ENCODE data around the gene ZNF282. TPM values are rescaled to one million over a fixed set of nuclear protein-coding genes. Genes with fewer than 3 reads are reported as not detected.
"Not testable (repeated sequence)": the region's sequence is repeated elsewhere in the genome, so short reads cannot be mapped to it uniquely, and the experiment has no call there.

ZNF282 gene
- total and polyA plus RNA-seq, 4 donors, result 5.3 to 21.4 (median 12.2) TPM

DNA sequence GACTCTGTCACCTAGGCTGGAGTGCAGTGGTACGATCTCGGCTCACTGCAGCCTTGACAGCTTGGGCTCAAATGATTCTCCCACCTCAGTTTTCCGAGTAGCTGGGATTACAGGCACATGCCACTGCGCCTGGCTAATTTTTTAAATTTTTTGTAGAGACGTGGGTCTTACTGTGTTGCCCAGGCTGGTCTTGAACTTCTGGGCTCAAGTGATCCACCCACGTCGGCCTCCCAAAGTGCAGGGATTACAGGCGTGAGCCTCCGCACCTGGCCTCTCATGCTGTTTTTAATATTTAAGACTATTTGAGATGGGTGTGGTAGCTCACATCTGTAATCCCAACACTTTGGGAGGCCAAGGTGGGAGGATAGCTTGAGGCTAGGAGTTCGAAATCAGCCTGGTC lies 56.2 kb downstream of the ZNF282 start:
- intact Hi-C loops (cut with DNase I); DNase-seq; H3K4me1 ChIP-seq (ENCODE audit: control insufficient read depth in 1 of 2, insufficient read depth in 2 of 2, low read length in 2 of 2); H3K27ac ChIP-seq (ENCODE audit: low read depth in 1 of 2, low read length in 2 of 2); H3K9me3 ChIP-seq (ENCODE audit: control insufficient read depth, low read length); ATAC-seq (ENCODE audit: low FRiP score); H3K4me3 ChIP-seq (ENCODE audit: low read length in 2 of 2); H3K27me3 ChIP-seq (ENCODE audit: control insufficient read depth in 1 of 2, insufficient read depth in 2 of 2, low read length in 1 of 2): not testable (repeated sequence)
- H3K36me3 ChIP-seq (ENCODE audit: control insufficient read depth in 1 of 2, insufficient read depth in 2 of 2, low read length in 1 of 2), result peaks cover 3 to 12% of the 10 kb centered on the region in 2 donors
- WGBS, 2 donors, result 95 to 97% methylated on average over 10 of the region's 10 CpGs

- ATAC-seq (ENCODE audit: low FRiP score) (no peak), DNase-seq (no peak)
- peaks cover 3 to 12% of the 10 kb centered on the region in 2 donors for H3K36me3 ChIP-seq (ENCODE audit: control insufficient read depth in 1 of 2, insufficient read depth in 2 of 2, low read length in 1 of 2)
- H3K9me3 ChIP-seq (ENCODE audit: control insufficient read depth, low read length), result no peaks in the 10 kb centered on the region
- no peak overlapping the region for H3K27ac ChIP-seq (ENCODE audit: low read depth in 1 of 2, low read length in 2 of 2)
- WGBS, 2 donors, result 95 to 100% methylated on average over 2 of the region's 2 CpGs
- H3K27me3 ChIP-seq (ENCODE audit: control insufficient read depth in 1 of 2, insufficient read depth in 2 of 2, low read length in 1 of 2), result no peaks in the 10 kb centered on the region
- intact Hi-C loops (cut with DNase I), result no loop called here
- no peak overlapping the region for H3K4me3 ChIP-seq (ENCODE audit: low read length in 2 of 2)
- no peaks in the 10 kb centered on the region for H3K4me1 ChIP-seq (ENCODE audit: control insufficient read depth in 1 of 2, insufficient read depth in 2 of 2, low read length in 2 of 2)
These were observed 57.0 kb downstream of the ZNF282 start for GRCh38 chr7:149252378-149252777.

- H3K4me3 ChIP-seq (ENCODE audit: low read length in 2 of 2), result no peak overlapping the region
- DNase-seq, result no peak
- H3K4me1 ChIP-seq (ENCODE audit: control insufficient read depth in 1 of 2, insufficient read depth in 2 of 2, low read length in 2 of 2), result no peaks in the 10 kb centered on the region
- no peaks in the 10 kb centered on the region for H3K9me3 ChIP-seq (ENCODE audit: control insufficient read depth, low read length)
- ATAC-seq (ENCODE audit: low FRiP score), result peak; percentile 15
- no peak overlapping the region for H3K27ac ChIP-seq (ENCODE audit: low read depth in 1 of 2, low read length in 2 of 2)
- H3K27me3 ChIP-seq (ENCODE audit: control insufficient read depth in 1 of 2, insufficient read depth in 2 of 2, low read length in 1 of 2), result no peaks in the 10 kb centered on the region
- intact Hi-C loops (cut with DNase I), result no loop called here
- 92 to 95% methylated on average over 7 of the region's 7 CpGs for WGBS, 2 donors
- H3K36me3 ChIP-seq (ENCODE audit: control insufficient read depth in 1 of 2, insufficient read depth in 2 of 2, low read length in 1 of 2), result peaks cover 3 to 12% of the 10 kb centered on the region in 2 donors
These were observed 58.3 kb downstream of the ZNF282 start for GRCh38 chr7:149253665-149254064.

DNA sequence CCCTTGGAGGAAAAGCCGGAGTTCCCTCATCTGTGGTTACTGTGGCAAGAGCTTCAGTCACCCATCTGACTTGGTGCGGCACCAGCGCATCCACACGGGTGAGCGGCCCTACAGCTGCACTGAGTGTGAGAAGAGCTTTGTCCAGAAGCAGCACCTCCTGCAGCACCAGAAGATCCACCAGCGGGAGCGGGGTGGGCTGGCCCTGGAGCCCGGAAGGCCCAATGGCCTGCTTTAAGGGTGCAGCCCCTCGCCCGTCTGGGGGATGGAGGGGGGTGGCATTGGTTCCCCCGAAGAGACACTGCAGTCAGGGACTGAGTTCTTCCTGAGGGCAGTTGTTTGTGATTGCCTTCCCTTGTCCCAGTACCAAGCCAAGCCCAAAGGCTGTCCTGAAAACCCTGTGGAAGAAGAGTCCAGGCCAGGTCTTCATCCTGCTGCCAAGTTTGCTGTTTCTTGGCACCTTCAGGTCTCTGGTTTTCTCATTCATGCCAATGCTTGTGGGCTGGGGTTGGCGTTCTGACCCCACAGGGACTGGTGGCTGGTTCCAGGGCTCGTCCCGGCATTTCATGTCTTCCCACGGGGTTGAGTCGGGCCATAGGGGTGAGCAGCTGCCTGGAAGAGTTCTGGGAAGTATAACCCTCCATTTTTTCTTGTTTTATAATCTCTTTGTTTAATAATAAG lies 59.0 kb downstream of the ZNF282 start:
- 87 to 89% methylated on average over 16 of the region's 16 CpGs for WGBS, 2 donors
- intact Hi-C loops (cut with DNase I), result no loop called here
- Histone ChIP-seq H3K4me3 (ENCODE audit: low read length in 2 of 2) (no peak overlapping the region), H3K9me3 (ENCODE audit: control insufficient read depth, low read length) (no peaks in the 10 kb centered on the region), H3K36me3 (ENCODE audit: control insufficient read depth in 1 of 2, insufficient read depth in 2 of 2, low read length in 1 of 2) (peaks cover 3 to 12% of the 10 kb centered on the region in 2 donors), H3K27ac (ENCODE audit: low read depth in 1 of 2, low read length in 2 of 2) (no peak overlapping the region), H3K27me3 (ENCODE audit: control insufficient read depth in 1 of 2, insufficient read depth in 2 of 2, low read length in 1 of 2) (no peaks in the 10 kb centered on the region), H3K4me1 (ENCODE audit: control insufficient read depth in 1 of 2, insufficient read depth in 2 of 2, low read length in 2 of 2) (no peaks in the 10 kb centered on the region)
- DNase-seq, result no peak
- ATAC-seq (ENCODE audit: low FRiP score), result no peak

- ATAC-seq (ENCODE audit: low FRiP score), result no peak
- no peak overlapping the region for H3K27ac ChIP-seq (ENCODE audit: low read depth in 1 of 2, low read length in 2 of 2)
- no peaks in the 10 kb centered on the region for H3K4me1 ChIP-seq (ENCODE audit: control insufficient read depth in 1 of 2, insufficient read depth in 2 of 2, low read length in 2 of 2)
- peaks cover 3 to 12% of the 10 kb centered on the region in 2 donors for H3K36me3 ChIP-seq (ENCODE audit: control insufficient read depth in 1 of 2, insufficient read depth in 2 of 2, low read length in 1 of 2)
- no peaks in the 10 kb centered on the region for H3K27me3 ChIP-seq (ENCODE audit: control insufficient read depth in 1 of 2, insufficient read depth in 2 of 2, low read length in 1 of 2)
- 88 to 89% methylated on average over 5 of the region's 5 CpGs for WGBS, 2 donors
- H3K4me3 ChIP-seq (ENCODE audit: low read length in 2 of 2), result no peak overlapping the region
- no peak for DNase-seq
- intact Hi-C loops (cut with DNase I), result no loop called here
- H3K9me3 ChIP-seq (ENCODE audit: control insufficient read depth, low read length), result no peaks in the 10 kb centered on the region
These were observed 59.8 kb downstream of the ZNF282 start for GRCh38 chr7:149255174-149255573.

GRCh38 chr7:149256568-149256967 lies 61.2 kb downstream of the ZNF282 start:
- Histone ChIP-seq H3K9me3 (ENCODE audit: control insufficient read depth, low read length) (no peaks in the 10 kb centered on the region), H3K27ac (ENCODE audit: low read depth in 1 of 2, low read length in 2 of 2) (no peak overlapping the region), H3K4me1 (ENCODE audit: control insufficient read depth in 1 of 2, insufficient read depth in 2 of 2, low read length in 2 of 2) (no peaks in the 10 kb centered on the region), H3K36me3 (ENCODE audit: control insufficient read depth in 1 of 2, insufficient read depth in 2 of 2, low read length in 1 of 2) (peaks cover 3 to 8% of the 10 kb centered on the region in 2 donors), H3K4me3 (ENCODE audit: low read length in 2 of 2) (no peak overlapping the region), H3K27me3 (ENCODE audit: control insufficient read depth in 1 of 2, insufficient read depth in 2 of 2, low read length in 1 of 2) (no peaks in the 10 kb centered on the region)
- WGBS, 2 donors, result 83 to 87% methylated on average over 4 of the region's 4 CpGs
- DNase-seq, result no peak
- ATAC-seq (ENCODE audit: low FRiP score), result no peak
- intact Hi-C loops (cut with DNase I), result no loop called here

GRCh38 chr7:149257146-149257545 lies 61.8 kb downstream of the ZNF282 start:
- Histone ChIP-seq H3K9me3 (ENCODE audit: control insufficient read depth, low read length) (no peaks in the 10 kb centered on the region), H3K4me1 (ENCODE audit: control insufficient read depth in 1 of 2, insufficient read depth in 2 of 2, low read length in 2 of 2) (no peaks in the 10 kb centered on the region), H3K4me3 (ENCODE audit: low read length in 2 of 2) (no peak overlapping the region), H3K27ac (ENCODE audit: low read depth in 1 of 2, low read length in 2 of 2) (no peak overlapping the region), H3K27me3 (ENCODE audit: control insufficient read depth in 1 of 2, insufficient read depth in 2 of 2, low read length in 1 of 2) (no peaks in the 10 kb centered on the region), H3K36me3 (ENCODE audit: control insufficient read depth in 1 of 2, insufficient read depth in 2 of 2, low read length in 1 of 2) (peaks cover 3 to 7% of the 10 kb centered on the region in 2 donors)
- DNase-seq (no peak), ATAC-seq (ENCODE audit: low FRiP score) (no peak)
- 92% methylated on average over 2 of the region's 2 CpGs for WGBS, 2 donors
- intact Hi-C loops (cut with DNase I), result no loop called here

GRCh38 chr7:149261316-149261828 lies 66.0 kb downstream of the ZNF282 start:
- H3K9me3 ChIP-seq (ENCODE audit: control insufficient read depth, low read length), result no peaks in the 10 kb centered on the region
- H3K27ac ChIP-seq (ENCODE audit: low read depth in 1 of 2, low read length in 2 of 2), result peak overlapping the region in 1 of 2 donors; percentile 53
- ATAC-seq (ENCODE audit: low FRiP score) (peak; percentile 16), DNase-seq (no peak)
- H3K36me3 ChIP-seq (ENCODE audit: control insufficient read depth in 1 of 2, insufficient read depth in 2 of 2, low read length in 1 of 2), result peaks cover 0 to 2% of the 10 kb centered on the region in 2 donors
- H3K27me3 ChIP-seq (ENCODE audit: control insufficient read depth in 1 of 2, insufficient read depth in 2 of 2, low read length in 1 of 2), result no peaks in the 10 kb centered on the region
- intact Hi-C loops (cut with DNase I), result no loop called here
- H3K4me3 ChIP-seq (ENCODE audit: low read length in 2 of 2), result peak overlapping the region; percentile 62 to 66
- 1 to 3% methylated on average over 16 of the region's 16 CpGs for WGBS, 2 donors
- no peaks in the 10 kb centered on the region for H3K4me1 ChIP-seq (ENCODE audit: control insufficient read depth in 1 of 2, insufficient read depth in 2 of 2, low read length in 2 of 2)

All from aorta (tissue), 5 donors.